Thyroid gland (tissue), 4 donors: ENCODE data around the gene SLC30A3. TPM values are rescaled to one million over a fixed set of nuclear protein-coding genes. Genes with fewer than 3 reads are reported as not detected.

Experiments
- DNase-seq, 2 donors: peaks; one replicate each; pipeline ENCODE4 v3.0.0-alpha.2; 2019
- H3K27ac ChIP-seq, 3 donors: fragments of 200-600 bp; sonication (generic); 1 replicate in 2 of 3; 2 replicates in 1 of 3; pipeline ENCODE4 v1.5.1; 2016 to 2019; ENCODE audit warnings: mild to moderate bottlenecking in 1 of 3, moderate library complexity in 1 of 3
- H3K27me3 ChIP-seq: fragments of 200-600 bp; sonication (generic); one replicate; pipeline ENCODE4 v1.5.1; 2019
- H3K36me3 ChIP-seq, 2 donors: fragments of 200-600 bp; sonication (generic); one replicate each; pipeline ENCODE4 v1.5.1; 2016 to 2019
- H3K4me1 ChIP-seq, 2 donors: fragments of 200-600 bp; sonication (generic); one replicate each; pipeline ENCODE4 v1.5.1; 2017 to 2019
- H3K4me3 ChIP-seq, 3 donors: fragments of 200-600 bp; sonication (generic); replicated peaks in 1 of 3; 1 replicate in 2 of 3; 2 replicates in 1 of 3; pipeline ENCODE4 v1.5.1; 2016; ENCODE audit warnings: mild to moderate bottlenecking in 1 of 3
- H3K9me3 ChIP-seq: fragments of 200-600 bp; sonication (generic); one replicate; pipeline ENCODE4 v1.5.1; 2017
- CTCF ChIP-seq, 6 experiments: fragments of 200-600 bp in 3 of 6; fragments of 450-650 bp in 3 of 6; sonication (generic) in 3 of 6; IDR thresholded peaks; one replicate each; pipeline ENCODE4 v1.5.1; 2016 to 2019; ENCODE audit warnings: antibody characterized with exemption in 6 of 6, mild to moderate bottlenecking in 2 of 6, inconsistent platforms in 1 of 6, moderate library complexity in 1 of 6
- POLR2A ChIP-seq, 2 donors: fragments of 450-650 bp; IDR thresholded peaks; one replicate each; pipeline ENCODE4 v1.6.1; 2017; ENCODE audit warnings: antibody characterized with exemption in 2 of 2, mild to moderate bottlenecking in 2 of 2, moderate library complexity in 1 of 2
- WGBS, 2 donors: methylation state at CpG; one replicate each; pipeline ENCODE4 v1.1.5; 2017; 5-methylcytosine and 5-hydroxymethylcytosine counted together
- intact Hi-C: fragments of 100-400 bp; cut with DNase I; formaldehyde crosslinking; loops from one replicate; pipeline ENCODE4 v1.15.1; 2023
- total RNA-seq, 4 donors: library from RNA; depleted of rRNA; stranded (reverse); fragments of >200 nt; gene quantifications; one replicate each; pipeline ENCODE4 v1.2.3, GENCODE V29; 2016

SLC30A3 gene
- total RNA-seq, 4 donors from 2014 or later = 0.33 to 0.98 (median 0.80) TPM

- H3K36me3 ChIP-seq = peaks cover 40 to 44% of the 10 kb centered on the region in 2 donors
- no peaks in the 10 kb centered on the region for H3K27me3 ChIP-seq
- no peak overlapping the region for H3K27ac ChIP-seq
- H3K9me3 ChIP-seq = no peaks in the 10 kb centered on the region
- no peak overlapping the region for H3K4me3 ChIP-seq
- TF ChIP-seq POLR2A (IDR thresholded peaks at IDR 0.05) = no peak
- no peak for DNase-seq
- intact Hi-C loops = no loop called here
- H3K4me1 ChIP-seq = peaks cover 0 to under 1% of the 10 kb centered on the region in 2 donors
- WGBS, 2 donors = 90 to 99% methylated on average over 6 of the region's 6 CpGs
Measured at GRCh38 chr2:27223416-27223815, 39.4 kb downstream of the SLC30A3 start.

GRCh38 chr2:27222407-27222806 lies 40.4 kb downstream of the SLC30A3 start:
- H3K27me3 ChIP-seq = no peaks in the 10 kb centered on the region
- H3K4me3 ChIP-seq = no peak overlapping the region
- DNase-seq = no peak
- TF ChIP-seq POLR2A (IDR thresholded peaks at IDR 0.05) (no peak), CTCF (IDR thresholded peaks at IDR 0.05) (no peak)
- no peaks in the 10 kb centered on the region for H3K9me3 ChIP-seq
- 93 to 98% methylated on average over 5 of the region's 5 CpGs for WGBS, 2 donors
- no peak overlapping the region for H3K27ac ChIP-seq
- H3K4me1 ChIP-seq = peaks cover 7 to 8% of the 10 kb centered on the region in 2 donors
- intact Hi-C loops = no loop called here
- peaks cover 36 to 44% of the 10 kb centered on the region in 2 donors for H3K36me3 ChIP-seq

GRCh38 chr2:27221166-27221565 lies 41.7 kb downstream of the SLC30A3 start:
- H3K4me3 ChIP-seq = no peak overlapping the region
- no peak for DNase-seq
- H3K9me3 ChIP-seq = no peaks in the 10 kb centered on the region
- H3K27ac ChIP-seq = no peak overlapping the region
- peaks cover 24 to 35% of the 10 kb centered on the region in 2 donors for H3K36me3 ChIP-seq
- H3K27me3 ChIP-seq = no peaks in the 10 kb centered on the region
- intact Hi-C loops = no loop called here
- 85 to 87% methylated on average over 3 of the region's 3 CpGs for WGBS, 2 donors
- TF ChIP-seq POLR2A (IDR thresholded peaks at IDR 0.05) (no peak), CTCF (IDR thresholded peaks at IDR 0.05) (no peak)
- peaks cover 9 to 11% of the 10 kb centered on the region in 2 donors for H3K4me1 ChIP-seq

GRCh38 chr2:27220091-27220490 lies 42.8 kb downstream of the SLC30A3 start:
- no peak for TF ChIP-seq CTCF (IDR thresholded peaks at IDR 0.05)
- TF ChIP-seq POLR2A (IDR thresholded peaks at IDR 0.05) = no peak
- no peaks in the 10 kb centered on the region for H3K27me3 ChIP-seq
- intact Hi-C loops = no loop called here
- H3K9me3 ChIP-seq = no peaks in the 10 kb centered on the region
- H3K27ac ChIP-seq = no peak overlapping the region
- no peak overlapping the region for H3K4me3 ChIP-seq
- peaks cover 16 to 33% of the 10 kb centered on the region in 2 donors for H3K36me3 ChIP-seq
- DNase-seq = no peak
- 94 to 96% methylated on average over 7 of the region's 7 CpGs for WGBS, 2 donors
- H3K4me1 ChIP-seq = peaks cover 9 to 11% of the 10 kb centered on the region in 2 donors

- DNase-seq = no peak
- Histone ChIP-seq H3K4me1 (peaks cover 9 to 11% of the 10 kb centered on the region in 2 donors), H3K36me3 (peaks cover 7 to 23% of the 10 kb centered on the region in 2 donors), H3K9me3 (no peaks in the 10 kb centered on the region), H3K4me3 (no peak overlapping the region), H3K27me3 (no peaks in the 10 kb centered on the region), H3K27ac (no peak overlapping the region)
- TF ChIP-seq POLR2A (IDR thresholded peaks at IDR 0.05) (no peak), CTCF (IDR thresholded peaks at IDR 0.05) (no peak)
- 87 to 90% methylated on average over 2 of the region's 2 CpGs for WGBS, 2 donors
- intact Hi-C loops = no loop called here
Measured at GRCh38 chr2:27219091-27219490, 43.8 kb downstream of the SLC30A3 start.

- TF ChIP-seq POLR2A (IDR thresholded peaks at IDR 0.05) (no peak), CTCF (IDR thresholded peaks at IDR 0.05) (no peak)
- intact Hi-C loops = no loop called here
- 89 to 94% methylated on average over 4 of the region's 4 CpGs for WGBS, 2 donors
Measured at GRCh38 chr2:27218614-27219013, 44.2 kb downstream of the SLC30A3 start.

More at GRCh38 chr2:27218614-27219013, 44.2 kb downstream of the SLC30A3 start:
- no peak overlapping the region for H3K27ac ChIP-seq
- H3K4me1 ChIP-seq = peaks cover 9 to 12% of the 10 kb centered on the region in 2 donors
- peaks cover 3 to 19% of the 10 kb centered on the region in 2 donors for H3K36me3 ChIP-seq
- no peak overlapping the region for H3K4me3 ChIP-seq
- no peak for DNase-seq
- no peaks in the 10 kb centered on the region for H3K9me3 ChIP-seq
- H3K27me3 ChIP-seq = no peaks in the 10 kb centered on the region
